ENCODE data around the gene KLRK1.
"Not testable (repeated sequence)": the region's sequence is repeated elsewhere in the genome, so short reads cannot be mapped to it uniquely, and the experiment has no call there.

KLRK1 gene

DNA sequence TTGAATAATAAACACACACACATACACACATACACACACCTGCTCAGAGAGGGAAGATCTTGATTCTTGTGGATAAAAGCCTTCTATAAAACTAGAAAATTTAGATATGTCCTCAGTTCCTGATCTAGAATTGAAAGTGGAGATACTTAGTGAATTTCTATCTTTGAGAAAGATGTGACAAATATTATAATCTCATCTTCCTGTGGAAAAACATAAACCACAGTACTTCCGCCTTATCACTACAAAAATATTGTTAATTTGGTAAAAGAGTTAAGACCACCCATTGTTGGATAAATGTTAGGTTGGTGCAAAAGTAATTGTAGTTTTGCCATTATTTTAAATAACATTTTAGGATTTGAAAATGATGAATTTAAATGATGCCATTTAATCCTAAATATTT lies at the start of gene KLRK1:
KLRK1 (minus strand) TSS at position 138 of the 400 bp plus-strand sequence. CDS start 1,231 bp downstream, outside the sequence.
- Histone ChIP-seq H3K4me3 (peak within 1 kb of the TSS in 2 of 7 experiments; percentile 3 to 5), H3K27ac (peak within 1 kb of the TSS in 6 of 21 experiments; percentile 4 to 80 (median 48))

DNA sequence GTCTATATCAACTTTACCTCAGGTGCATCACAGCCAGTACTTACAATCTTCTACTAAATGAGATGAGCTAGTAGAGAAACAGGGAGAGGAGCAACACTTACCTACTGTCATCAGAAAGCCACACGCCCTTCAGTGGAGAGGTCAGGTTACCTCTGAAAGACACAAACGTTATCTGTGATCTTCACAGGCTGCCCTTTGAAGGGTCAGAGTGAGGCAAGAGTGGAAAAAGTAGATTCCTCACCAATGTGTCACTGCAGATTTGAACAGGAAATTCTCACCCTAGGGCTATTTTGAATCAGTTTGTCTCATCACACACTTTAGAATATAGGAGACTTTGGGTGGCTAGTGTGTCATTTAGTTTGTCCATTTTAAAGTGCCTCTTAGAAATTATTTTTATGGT lies 47.8 kb upstream of the KLRK1 start:
- H3K4me3 ChIP-seq, H3K27ac ChIP-seq: not testable (repeated sequence)

- not testable (repeated sequence) for H3K27ac ChIP-seq, H3K4me3 ChIP-seq
Observed at GRCh38 chr12:10435816-10436215, 46.0 kb upstream of the KLRK1 start, which contains the start of gene KLRC2. TSS of gene KLRC2 (minus strand) at chr12:10436010. CDS start at chr12:10435986, 24 bp downstream.

DNA sequence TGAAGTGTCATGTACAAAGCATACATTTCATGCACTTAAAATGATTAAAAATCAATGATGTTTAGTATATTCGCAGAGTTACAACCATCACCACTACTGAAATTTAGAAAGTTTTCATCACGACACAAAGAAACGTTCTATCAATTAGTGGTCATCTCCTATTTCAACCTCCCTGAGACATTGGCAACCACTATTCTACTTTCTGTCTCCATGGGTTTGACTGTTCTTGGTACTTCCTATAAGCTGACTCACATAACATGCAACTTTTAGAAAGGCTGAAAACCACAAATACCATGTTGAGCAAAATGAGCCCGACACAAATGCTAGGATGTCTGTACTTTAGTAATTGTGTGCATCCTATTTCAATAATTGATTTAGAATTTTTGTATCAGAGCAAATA lies 40.8 kb upstream of the KLRK1 start:
- not testable (repeated sequence) for H3K4me3 ChIP-seq, H3K27ac ChIP-seq

DNA sequence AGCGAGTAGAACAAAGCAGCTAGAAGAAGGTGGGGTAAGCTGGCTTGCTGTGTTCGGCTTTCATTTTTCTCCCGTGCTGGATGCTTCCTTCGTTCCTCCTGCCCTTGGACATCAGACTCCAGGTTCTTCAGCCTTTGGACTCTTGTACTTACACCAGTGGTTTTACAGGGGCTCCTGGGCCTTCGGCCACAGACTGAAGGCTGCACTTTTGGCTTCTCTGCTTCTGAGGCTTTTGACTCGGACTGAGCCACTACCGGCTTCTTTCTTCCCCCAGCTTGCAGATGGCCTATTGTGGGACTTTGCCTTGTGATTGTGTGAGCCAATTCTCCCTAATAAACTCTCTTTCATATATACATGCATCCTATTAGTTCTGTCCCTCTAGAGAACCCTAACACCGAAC lies 36.1 kb upstream of the KLRK1 start:
- not testable (repeated sequence) for H3K27ac ChIP-seq

GRCh38 chr12:10424260-10424899 lies 34.5 kb upstream of the KLRK1 start:
- not testable (repeated sequence) for H3K4me3 ChIP-seq, H3K27ac ChIP-seq

More for the DNA sequence above, 36.1 kb upstream of the KLRK1 start:
- not testable (repeated sequence) for H3K4me3 ChIP-seq

DNA sequence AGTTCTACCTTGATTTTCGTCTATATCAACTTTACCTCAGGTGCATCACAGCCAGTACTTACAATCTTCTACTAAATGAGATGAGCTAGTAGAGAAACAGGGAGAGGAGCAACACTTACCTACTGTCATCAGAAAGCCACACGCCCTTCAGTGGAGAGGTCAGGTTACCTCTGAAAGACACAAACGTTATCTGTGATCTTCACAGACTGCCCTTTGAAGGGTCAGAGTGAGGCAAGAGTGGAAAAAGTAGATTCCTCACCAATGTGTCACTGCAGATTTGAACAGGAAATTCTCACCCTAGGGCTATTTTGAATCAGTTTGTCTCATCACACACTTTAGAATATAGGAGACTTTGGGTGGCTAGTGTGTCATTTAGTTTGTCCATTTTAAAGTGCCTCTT lies 32.3 kb upstream of the KLRK1 start:
- H3K4me3 ChIP-seq, H3K27ac ChIP-seq: not testable (repeated sequence)

DNA sequence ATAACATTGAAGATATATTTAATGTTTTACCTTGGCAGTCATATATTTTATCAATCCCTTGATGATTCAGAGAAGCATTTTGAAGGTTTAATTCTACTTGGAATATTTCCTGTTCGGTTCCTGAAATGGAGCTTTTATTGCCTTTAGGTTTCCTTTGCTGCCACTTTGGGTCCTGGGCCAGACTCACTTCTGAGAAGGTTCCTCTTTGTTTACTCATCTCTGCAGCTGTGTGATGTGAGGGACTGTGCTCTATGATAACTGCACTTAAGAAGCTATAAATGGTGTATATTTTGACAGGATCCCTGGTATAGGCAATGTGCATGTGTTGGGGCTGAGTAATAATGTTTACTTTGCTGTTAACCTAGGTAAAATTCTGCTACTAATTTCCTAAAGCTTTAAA lies 30.5 kb upstream of the KLRK1 start, which contains the start of gene KLRC3:
KLRC3 (minus strand) TSS at position 262 of the 400 bp plus-strand sequence; CDS start at position 217, 45 bp downstream.
- not testable (repeated sequence) for H3K27ac ChIP-seq, H3K4me3 ChIP-seq

DNA sequence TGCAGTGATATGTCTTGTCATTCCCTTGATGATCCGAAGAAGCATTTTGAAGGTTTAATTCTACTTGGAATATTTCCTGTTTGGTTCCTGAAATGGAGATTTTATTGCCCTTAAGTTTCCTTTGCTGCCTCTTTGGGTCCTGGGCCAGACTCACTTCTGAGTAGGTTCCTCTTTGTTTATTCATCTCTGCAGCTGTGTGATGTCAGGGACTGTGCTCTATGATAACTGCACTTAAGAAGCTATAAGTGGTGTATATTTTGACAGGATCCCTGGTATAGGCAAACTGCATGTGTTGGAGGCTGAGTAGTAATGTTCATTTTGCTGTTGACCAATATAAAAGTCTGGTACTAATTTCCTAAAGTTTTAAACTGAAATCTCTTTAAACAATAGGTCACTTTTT lies 19.6 kb upstream of the KLRK1 start, which contains the start of gene KLRC4:
KLRC4 (minus strand) TSS at position 366 of the 400 bp plus-strand sequence; CDS start at position 184, 182 bp downstream.
- H3K4me3 ChIP-seq, result no peak within 1 kb of the TSS
- H3K27ac ChIP-seq, result peak within 1 kb of the TSS in 1 of 21 experiments; percentile 69

DNA sequence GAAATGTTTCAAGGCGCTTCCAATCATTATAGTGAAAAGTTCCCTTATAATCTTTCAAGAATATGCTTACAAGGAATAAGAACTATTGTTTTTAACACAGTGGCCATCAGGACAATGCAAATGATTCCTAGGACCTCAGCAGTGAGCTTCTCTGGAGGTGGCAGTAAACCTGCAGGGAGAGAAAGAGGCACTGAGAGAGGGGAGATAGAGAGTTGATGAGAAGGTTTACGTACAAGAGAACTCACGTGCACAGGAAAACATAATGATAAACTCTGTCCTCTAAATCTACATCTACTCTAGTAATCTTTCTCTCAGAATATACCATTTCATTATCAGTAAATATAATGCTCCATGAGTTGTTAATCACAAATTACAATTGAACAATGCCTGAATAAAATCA lies 19.0 kb upstream of the KLRK1 start:
- Histone ChIP-seq H3K27ac (peak overlapping the region in 1 of 21 experiments; percentile 69), H3K4me3 (no peak overlapping the region)

DNA sequence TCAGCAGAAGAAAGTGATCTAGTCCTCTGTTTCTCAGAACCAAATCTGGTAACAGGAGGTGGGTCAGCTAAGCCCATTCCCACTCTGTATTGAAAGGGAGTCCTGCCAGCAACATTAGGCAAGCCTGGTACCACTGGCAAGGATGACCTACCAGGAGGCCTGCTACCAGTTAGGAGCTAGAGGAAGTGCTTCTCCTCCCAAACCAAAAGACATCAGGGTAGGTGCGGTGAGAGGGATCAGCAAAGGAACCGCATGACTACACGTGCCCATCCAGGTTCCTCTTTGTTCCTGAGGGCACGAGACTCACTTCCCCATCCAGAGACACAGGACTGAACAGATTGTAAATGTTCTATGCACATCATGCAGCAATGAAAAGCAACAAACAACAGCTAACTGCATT lies 16.9 kb upstream of the KLRK1 start:
- peak overlapping the region in 4 of 21 experiments; percentile 7 to 69 (median 16) for H3K27ac ChIP-seq
- H3K4me3 ChIP-seq, result no peak overlapping the region

DNA sequence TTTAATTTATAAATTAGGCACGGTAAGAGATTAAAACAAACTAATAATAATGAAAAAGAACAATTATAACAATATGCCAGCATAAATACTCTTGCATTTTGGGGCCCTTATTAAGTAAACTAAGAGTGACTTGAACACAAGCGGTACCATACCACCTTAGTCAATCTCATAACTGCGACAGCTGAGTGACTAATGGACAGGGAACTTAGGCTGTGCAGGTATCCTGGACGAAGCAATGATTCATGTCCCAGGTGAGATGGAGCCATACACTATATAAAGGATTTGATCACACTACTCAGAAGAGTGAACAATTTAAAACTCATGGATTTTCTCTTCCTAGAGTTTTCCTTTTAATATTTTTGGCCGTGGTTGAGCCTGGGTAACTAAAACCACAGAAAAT lies 15.5 kb upstream of the KLRK1 start:
- H3K27ac ChIP-seq, result peak overlapping the region in 1 of 21 experiments; percentile 69
- H3K4me3 ChIP-seq, result no peak overlapping the region

DNA sequence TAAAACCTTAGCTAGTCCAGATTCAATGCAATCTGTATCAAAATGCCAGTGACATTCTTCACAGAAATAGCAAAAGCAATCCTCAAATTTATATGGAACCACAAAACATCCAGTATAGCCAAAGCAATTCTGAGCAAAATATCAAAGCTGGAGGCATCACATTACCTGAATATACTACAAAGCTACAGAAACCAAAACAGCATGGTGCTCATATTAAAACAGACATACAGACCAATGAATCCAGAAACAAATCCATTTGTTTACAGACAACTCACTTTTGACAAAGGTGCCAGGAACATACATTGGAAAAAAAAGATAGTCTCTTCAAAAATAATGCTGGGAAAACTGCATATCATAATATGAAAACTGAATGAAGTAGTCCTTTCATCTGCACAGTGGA lies 15.0 kb upstream of the KLRK1 start:
- no peak overlapping the region for H3K4me3 ChIP-seq

DNA sequence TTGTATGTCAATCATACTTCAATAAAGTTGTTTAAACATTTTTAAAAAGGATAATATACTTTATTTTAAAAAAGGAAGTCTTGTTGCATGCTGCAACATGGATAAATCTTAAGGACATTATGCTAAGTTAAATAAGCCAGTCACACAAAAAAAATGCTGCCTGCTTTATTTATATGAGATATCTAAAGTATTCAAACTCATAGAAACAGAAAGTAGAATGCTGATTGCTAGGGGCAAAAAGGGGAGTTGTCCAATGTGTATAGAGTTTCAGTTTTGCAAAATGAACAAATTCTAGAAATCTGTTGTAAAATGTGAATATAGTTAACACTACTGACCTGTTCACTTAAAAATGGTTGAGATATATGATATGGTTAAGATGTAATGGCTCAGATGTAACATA lies 11.0 kb upstream of the KLRK1 start:
- H3K27ac ChIP-seq, result peak overlapping the region in 1 of 21 experiments; percentile 1
- H3K4me3 ChIP-seq, result no peak overlapping the region

More for the DNA sequence above, 15.0 kb upstream of the KLRK1 start:
- H3K27ac ChIP-seq, result no peak overlapping the region

- peak overlapping the region in 1 of 21 experiments; percentile 83 for H3K27ac ChIP-seq
- no peak overlapping the region for H3K4me3 ChIP-seq
Observed at GRCh38 chr12:10398168-10398567, 8.3 kb upstream of the KLRK1 start.

DNA sequence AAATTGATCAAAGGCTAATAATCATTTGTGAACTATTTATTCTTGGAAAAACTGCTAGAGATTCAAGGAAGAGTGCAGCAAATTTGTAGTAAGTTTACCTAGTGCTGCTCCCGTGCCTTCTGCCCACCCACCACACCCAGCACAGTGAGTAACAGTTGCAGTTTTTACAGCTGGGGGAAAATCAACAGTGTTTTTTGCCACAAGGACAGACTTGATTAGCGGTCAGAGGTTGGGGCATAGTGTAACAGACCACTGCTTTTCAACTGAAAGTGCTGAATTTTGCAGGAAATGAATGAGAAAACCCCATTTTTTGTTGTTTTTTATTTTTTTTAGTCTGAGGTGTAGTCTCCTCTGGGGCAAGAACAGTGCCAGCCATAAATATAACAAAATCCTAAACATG lies 7.5 kb upstream of the KLRK1 start:
- Histone ChIP-seq H3K27ac (peak overlapping the region in 2 of 21 experiments; percentile 8 to 83), H3K4me3 (no peak overlapping the region)

DNA sequence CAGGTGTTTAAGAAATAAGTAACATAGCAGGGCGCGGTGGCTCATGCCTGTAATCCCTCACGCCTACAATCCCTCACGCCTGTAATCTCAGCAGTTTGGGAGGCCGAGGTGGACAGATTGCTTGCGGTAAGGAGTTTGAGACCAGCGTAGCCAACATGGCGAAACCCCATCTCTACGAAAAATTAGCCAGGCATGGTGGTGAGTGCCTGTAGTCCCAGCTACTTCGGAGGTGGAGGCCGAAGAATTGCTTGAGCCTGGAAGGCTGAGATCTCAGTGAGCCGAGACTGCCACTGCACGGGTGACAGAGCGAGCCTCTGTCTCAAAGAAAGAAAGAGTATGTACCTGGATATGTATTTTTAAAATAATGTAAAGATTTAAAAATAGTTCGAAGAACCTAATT lies 6.3 kb upstream of the KLRK1 start:
- peak overlapping the region in 12 of 21 experiments; percentile 11 to 83 (median 62) for H3K27ac ChIP-seq
- H3K4me3 ChIP-seq, result not testable (repeated sequence)

DNA sequence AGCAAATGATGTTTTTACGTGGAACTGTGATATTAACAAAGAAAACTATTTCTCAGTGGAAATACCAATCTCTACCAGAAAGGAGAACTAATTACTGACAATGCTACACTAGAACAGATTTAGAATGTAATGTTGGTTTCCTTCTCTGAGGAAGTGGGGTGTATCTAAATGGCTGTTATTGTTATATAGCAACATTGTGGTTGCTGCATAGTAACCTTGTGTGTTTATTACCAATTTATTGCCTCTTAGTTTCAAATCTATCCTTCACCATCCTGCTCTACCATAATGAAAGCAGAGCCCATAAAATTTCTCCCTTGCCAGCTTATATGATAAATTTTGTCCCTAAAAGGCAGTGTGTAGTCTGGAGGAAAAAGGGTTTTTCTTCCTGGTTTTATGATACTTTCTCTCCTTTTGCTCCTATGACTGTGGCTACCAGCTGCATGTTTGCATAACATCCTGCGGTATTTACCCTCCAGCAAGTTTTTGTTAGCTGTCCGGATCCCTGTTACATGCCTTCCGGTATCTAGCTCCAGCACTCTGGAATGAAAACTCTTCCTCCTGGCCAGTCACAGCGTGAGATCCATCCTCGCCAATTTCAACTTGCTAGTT lies 5.7 kb upstream of the KLRK1 start:
- Histone ChIP-seq H3K27ac (peak overlapping the region in 17 of 21 experiments; percentile 11 to 83 (median 62)), H3K4me3 (no peak overlapping the region)

- not testable (repeated sequence) for H3K4me3 ChIP-seq
- H3K27ac ChIP-seq, result peak overlapping the region in 13 of 21 experiments; percentile 14 to 83 (median 62)
Observed at GRCh38 chr12:10394531-10395152, 4.8 kb upstream of the KLRK1 start.

DNA sequence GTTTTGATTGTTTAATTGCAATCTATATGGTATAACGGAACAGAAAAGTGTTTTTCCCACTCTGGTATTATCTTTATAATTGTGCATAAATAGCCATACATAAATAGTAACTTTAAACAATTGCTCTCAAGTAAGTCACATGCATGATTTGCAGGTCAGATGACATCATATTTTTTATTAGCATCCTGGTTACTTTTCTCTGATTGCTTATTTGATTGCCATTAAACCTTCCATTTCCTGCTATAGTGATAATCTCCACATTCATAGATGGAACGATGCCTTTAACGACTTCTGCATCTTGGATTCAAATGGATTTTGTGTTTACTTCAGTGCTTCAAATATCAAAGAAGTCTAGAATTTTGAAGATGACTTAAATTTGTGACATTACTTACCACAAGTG lies 3.5 kb upstream of the KLRK1 start:
- Histone ChIP-seq H3K27ac (peak overlapping the region in 1 of 21 experiments; percentile 83), H3K4me3 (no peak overlapping the region)

All from skin epidermis (tissue), 12 donors.